HepG2 (cell line): ENCODE results near the gene WWC2. TPM values are rescaled to one million over a fixed set of nuclear protein-coding genes. Genes with fewer than 3 reads are reported as not detected.

Source experiments
- ATF6 ChIP-seq: sonication (generic); formaldehyde crosslinking; conservative IDR thresholded peaks from 2 replicates; pipeline ENCODE4 v1.4.0; 2020; ENCODE audit warnings: missing genetic modification reagents
- HCFC1 ChIP-seq: fragments of 150-350 bp; IDR thresholded peaks from 2 replicates; pipeline ENCODE4 v1.6.1; 2014; ENCODE audit warnings: low read depth, low read length
- HOXA7 ChIP-seq: sonication (generic); formaldehyde crosslinking; IDR thresholded peaks from 2 replicates; pipeline ENCODE4 v1.8.1; 2022; ENCODE audit warnings: mild to moderate bottlenecking, missing genetic modification reagents, moderate library complexity
- IKZF5 ChIP-seq: IDR thresholded peaks from 2 replicates; pipeline ENCODE4 v1.6.1; 2018; ENCODE audit warnings: missing genetic modification reagents, mild to moderate bottlenecking, missing compliant biosample characterization
- KIAA2018 ChIP-seq: sonication (generic); formaldehyde crosslinking; IDR thresholded peaks from 2 replicates; pipeline ENCODE4 v1.5.0; 2020; ENCODE audit warnings: mild to moderate bottlenecking, missing genetic modification reagents, borderline replicate concordance
- NFKB2 ChIP-seq: sonication (generic); formaldehyde crosslinking; IDR thresholded peaks from 2 replicates; pipeline ENCODE4 v1.4.0; 2020; ENCODE audit warnings: missing genetic modification reagents, borderline replicate concordance
- PREB ChIP-seq: sonication (generic); formaldehyde crosslinking; IDR thresholded peaks from 2 replicates; pipeline ENCODE4 v1.4.0; 2020; ENCODE audit warnings: missing genetic modification reagents
- RXRB ChIP-seq: IDR thresholded peaks from 2 replicates; pipeline ENCODE4 v1.6.1; 2016; ENCODE audit warnings: borderline replicate concordance, missing genetic modification reagents, missing compliant biosample characterization
- SATB2 ChIP-seq: sonication (generic); formaldehyde crosslinking; IDR thresholded peaks from 2 replicates; pipeline ENCODE4 v1.5.0; 2020; ENCODE audit warnings: missing genetic modification reagents
- SOX6 ChIP-seq, 2 experiments: fragments of 450-650 bp in 1 of 2; sonication (generic) in 1 of 2; formaldehyde crosslinking in 1 of 2; IDR thresholded peaks; 2 replicates each; pipeline versions ENCODE4 v1.4.0 to v1.6.1; 2017 to 2020; ENCODE audit warnings: antibody characterized with exemption in 1 of 2, mild to moderate bottlenecking in 1 of 2, missing genetic modification reagents in 1 of 2
- TBX3 ChIP-seq: fragments of 450-650 bp; IDR thresholded peaks from 2 replicates; pipeline ENCODE4 v1.6.1; 2017; ENCODE audit warnings: antibody characterized with exemption, mild to moderate bottlenecking, inconsistent platforms, borderline replicate concordance
- ZEB1 ChIP-seq: IDR thresholded peaks from 2 replicates; pipeline ENCODE4 v1.6.1; 2012; ENCODE audit warnings: mild to moderate bottlenecking, low read depth, inconsistent platforms; ENCODE audit not compliant: insufficient replicate concordance
- ZFP91 ChIP-seq: sonication (generic); formaldehyde crosslinking; IDR thresholded peaks from 2 replicates; pipeline ENCODE4 v1.9.0; 2022; ENCODE audit warnings: missing genetic modification reagents, mild to moderate bottlenecking, borderline replicate concordance
- polyA plus RNA-seq, 8 experiments: library from polyadenylated mRNA; depleted of rRNA in 3 of 8; stranded (reverse) in 7 of 8; unstranded in 1 of 8; fragments of >200 nt; fragmentation: Illumina TruSeq in 4 of 8; extraction: Trizol in 4 of 8; gene quantifications; 2 replicates each; pipeline versions ENCODE4 v1.2.1 to v1.2.3, GENCODE V29; 2011 to 2016; ENCODE audit warnings: low read depth in 4 of 8, missing spikeins in 1 of 8, mixed read lengths in 1 of 8; ENCODE audit not compliant: insufficient read depth in 1 of 8
- total RNA-seq, 5 experiments: library from RNA; depleted of rRNA; stranded (reverse); fragments of >200 nt; fragmentation: Illumina TruSeq; extraction: Trizol; gene quantifications; 2 replicates each; pipeline ENCODE4 v1.2.3, GENCODE V29; 2016; ENCODE audit warnings: low read depth in 1 of 5

Gene WWC2
- total and polyA plus RNA-seq, 2 of the 13 experiments (the other 11 are each of a cell fraction or from before 2014, with no cell fraction given) = 40.0 to 50.1 TPM

GRCh38 chr4:183111452-183111885, 12.4 kb downstream of the WWC2 start (continued):
- TF ChIP-seq RXRB (CRISPR knock-in tag) (peak; percentile 58; the same call in 1 of the 2 replicates), ZFP91 (CRISPR knock-in tag) (no peak), KIAA2018 (CRISPR knock-in tag) (no peak), PREB (CRISPR knock-in tag) (no peak), ZEB1 (no peak), HOXA7 (CRISPR knock-in tag) (no peak), IKZF5 (CRISPR knock-in tag) (no peak), HCFC1 (no peak), ATF6 (CRISPR knock-in tag) (no peak), NFKB2 (CRISPR knock-in tag) (no peak), SATB2 (CRISPR knock-in tag) (no peak), SOX6 (IDR thresholded peaks at IDR 0.05) (no peak), SOX6 (CRISPR knock-in tag; IDR thresholded peaks at IDR 0.05) (peak; percentile 87), TBX3 (peak; percentile 39; the same call in 1 of the 2 replicates)
